ENCODE results near the gene PAN2. TPM values are rescaled to one million over a fixed set of nuclear protein-coding genes. Genes with fewer than 3 reads are reported as not detected.
"Not testable (repeated sequence)": the region's sequence is repeated elsewhere in the genome, so short reads cannot be mapped to it uniquely, and the experiment has no call there.

Gene PAN2
- polyA plus RNA-seq (ENCODE audit: insufficient read length in 10 of 10): 10 to 100 TPM; 26.3 to 67.2 (median 45.8) TPM
- long read RNA-seq, donor 1, full-length matches to known transcripts: 1 of 1 reads
- long read RNA-seq, donor 1, partial matches to known transcripts: 0 of 1 reads
- long read RNA-seq, donor 1, other reads (novel, unspliced or antisense): 0 of 1 reads
- long read RNA-seq, donor 2, full-length matches to known transcripts: 4 of 4 reads
- long read RNA-seq, donor 2, partial matches to known transcripts: 0 of 4 reads
- long read RNA-seq, donor 2, other reads (novel, unspliced or antisense): 0 of 4 reads
- long read RNA-seq, donor 3: 0 reads
- long read RNA-seq, donor 4: 0 reads
- long read RNA-seq, donor 5: 0 reads
- long read RNA-seq, donor 6, full-length matches to known transcripts: 1 of 1 reads
- long read RNA-seq, donor 6, partial matches to known transcripts: 0 of 1 reads
- long read RNA-seq, donor 6, other reads (novel, unspliced or antisense): 0 of 1 reads
- long read RNA-seq, donor 7: 0 reads
- long read RNA-seq, donor 8, partial matches to known transcripts: 0 of 2 reads
- long read RNA-seq, donor 8, other reads (novel, unspliced or antisense): 0 of 2 reads
- long read RNA-seq, donor 9: 0 reads

GRCh38 chr12:56333679-56334489, at the start of gene PAN2:
Gene PAN2, minus strand, starts transcription at chr12:56334000. Its CDS starts 906 bp downstream, at chr12:56333094.
- DNase-seq: peak; percentile 98

- no peak for DNase-seq
Measured at GRCh38 chr12:56382611-56383010, 48.8 kb upstream of the PAN2 start.

- DNase-seq: no peak
Measured at GRCh38 chr12:56377989-56378316, 44.2 kb upstream of the PAN2 start.

- no peak for DNase-seq
Measured at GRCh38 chr12:56377310-56377988, 43.6 kb upstream of the PAN2 start.

- DNase-seq: no peak
Measured at GRCh38 chr12:56375598-56376434, 42.0 kb upstream of the PAN2 start.

- no peak for DNase-seq
Measured at GRCh38 chr12:56374726-56375597, 41.2 kb upstream of the PAN2 start.

- no peak for DNase-seq
Measured at GRCh38 chr12:56373515-56373914, 39.7 kb upstream of the PAN2 start.

GRCh38 chr12:56366948-56367347, 33.1 kb upstream of the PAN2 start:
- no peak for DNase-seq

GRCh38 chr12:56362130-56363059, 28.6 kb upstream of the PAN2 start, which contains the start of gene APOF:
Gene APOF, minus strand, starts transcription at chr12:56362857. Its CDS starts 112 bp downstream, at chr12:56362745.
- DNase-seq: no peak

- DNase-seq: no peak
Measured at GRCh38 chr12:56361487-56362129, 27.8 kb upstream of the PAN2 start.

GRCh38 chr12:56359851-56360767, 26.3 kb upstream of the PAN2 start, which contains the start of gene STAT2:
Gene STAT2, minus strand, starts transcription at chr12:56360107. Its CDS starts 3,536 bp downstream, at chr12:56356571.
- DNase-seq: peak; percentile 99 to 100 (median 100)

- peak in 2 of 3 donors; percentile 39 to 63 for DNase-seq
Measured at GRCh38 chr12:56358836-56359532, 25.2 kb upstream of the PAN2 start.

- DNase-seq: no peak
Measured at GRCh38 chr12:56351325-56351724, 17.5 kb upstream of the PAN2 start.

GRCh38 chr12:56350662-56351061, 16.9 kb upstream of the PAN2 start:
- DNase-seq: no peak

- no peak for DNase-seq
Measured at GRCh38 chr12:56348776-56349175, 15.0 kb upstream of the PAN2 start.

- DNase-seq: not testable (repeated sequence)
Measured at GRCh38 chr12:56347255-56347654, 13.5 kb upstream of the PAN2 start.
